HEK293 (cell line): ENCODE data around the gene RANBP10.

Source experiments
- IKZF3 ChIP-seq: fragments of 450-650 bp; IDR thresholded peaks from 2 replicates; pipeline ENCODE4 v1.5.0; 2018; ENCODE audit warnings: missing biosample characterization, mild to moderate bottlenecking, missing genetic modification characterization, moderate library complexity
- KLF7 ChIP-seq: fragments of 450-650 bp; formaldehyde crosslinking; IDR thresholded peaks from 2 replicates; pipeline ENCODE4 v1.5.1; 2016; ENCODE audit warnings: missing biosample characterization, missing genetic modification characterization, borderline replicate concordance
- KLF8 ChIP-seq: fragments of 450-650 bp; formaldehyde crosslinking; IDR thresholded peaks from 2 replicates; pipeline ENCODE4 v1.5.1; 2016; ENCODE audit warnings: missing biosample characterization, missing genetic modification characterization
- OVOL3 ChIP-seq: fragments of 450-650 bp; formaldehyde crosslinking; IDR thresholded peaks from 2 replicates; pipeline ENCODE4 v1.5.1; 2016; ENCODE audit warnings: missing biosample characterization, missing genetic modification characterization
- PATZ1 ChIP-seq: fragments of 450-650 bp; formaldehyde crosslinking; IDR thresholded peaks from 2 replicates; pipeline ENCODE4 v1.5.1; 2016; ENCODE audit warnings: missing biosample characterization, missing genetic modification characterization
- PRDM10 ChIP-seq: fragments of 450-650 bp; formaldehyde crosslinking; IDR thresholded peaks from 2 replicates; pipeline ENCODE4 v1.5.1; 2016; ENCODE audit warnings: missing biosample characterization, missing genetic modification characterization
- PRDM6 ChIP-seq: fragments of 450-650 bp; formaldehyde crosslinking; IDR thresholded peaks from 2 replicates; pipeline ENCODE4 v1.5.1; 2017; ENCODE audit warnings: missing biosample characterization, missing genetic modification characterization
- RBAK ChIP-seq: fragments of 450-650 bp; formaldehyde crosslinking; IDR thresholded peaks from 2 replicates; pipeline ENCODE4 v1.5.1; 2016; ENCODE audit warnings: missing biosample characterization, missing genetic modification characterization
- SP2 ChIP-seq: fragments of 450-650 bp; formaldehyde crosslinking; IDR thresholded peaks from 2 replicates; pipeline ENCODE4 v1.5.1; 2016; ENCODE audit warnings: missing biosample characterization, missing genetic modification characterization
- ZBTB20 ChIP-seq: fragments of 450-650 bp; formaldehyde crosslinking; IDR thresholded peaks from 2 replicates; pipeline ENCODE4 v1.5.1; 2016; ENCODE audit warnings: missing biosample characterization, missing genetic modification characterization
- ZBTB6 ChIP-seq: fragments of 450-650 bp; formaldehyde crosslinking; IDR thresholded peaks from 2 replicates; pipeline ENCODE4 v1.5.1; 2017; ENCODE audit warnings: missing biosample characterization, missing genetic modification characterization
- ZFP41 ChIP-seq: fragments of 450-650 bp; formaldehyde crosslinking; IDR thresholded peaks from 2 replicates; pipeline ENCODE4 v1.5.1; 2016; ENCODE audit warnings: missing biosample characterization, missing genetic modification characterization, borderline replicate concordance
- ZFP69B ChIP-seq: fragments of 450-650 bp; formaldehyde crosslinking; IDR thresholded peaks from 2 replicates; pipeline ENCODE4 v1.5.1; 2016; ENCODE audit warnings: missing biosample characterization, missing genetic modification characterization
- ZIC2 ChIP-seq: fragments of 450-650 bp; formaldehyde crosslinking; IDR thresholded peaks from 2 replicates; pipeline ENCODE4 v1.5.1; 2016; ENCODE audit warnings: missing biosample characterization, missing genetic modification characterization
- ZNF114 ChIP-seq: fragments of 450-650 bp; formaldehyde crosslinking; IDR thresholded peaks from 2 replicates; pipeline ENCODE4 v1.5.0; 2017; ENCODE audit warnings: missing biosample characterization, missing genetic modification characterization
- ZNF121 ChIP-seq: fragments of 450-650 bp; formaldehyde crosslinking; IDR thresholded peaks from 2 replicates; pipeline ENCODE4 v1.5.1; 2016; ENCODE audit warnings: missing biosample characterization, missing genetic modification characterization
- ZNF138 ChIP-seq: fragments of 450-650 bp; formaldehyde crosslinking; IDR thresholded peaks from 2 replicates; pipeline ENCODE4 v1.5.1; 2016; ENCODE audit warnings: missing biosample characterization, missing genetic modification characterization, borderline replicate concordance
- ZNF174 ChIP-seq: fragments of 450-650 bp; formaldehyde crosslinking; IDR thresholded peaks from 2 replicates; pipeline ENCODE4 v1.5.0; 2017; ENCODE audit warnings: missing biosample characterization, mild to moderate bottlenecking, missing genetic modification characterization
- ZNF18 ChIP-seq: fragments of 450-650 bp; formaldehyde crosslinking; IDR thresholded peaks from 2 replicates; pipeline ENCODE4 v1.5.1; 2016; ENCODE audit warnings: missing biosample characterization, missing genetic modification characterization
- ZNF24 ChIP-seq: fragments of 450-650 bp; formaldehyde crosslinking; IDR thresholded peaks from 2 replicates; pipeline ENCODE4 v1.5.1; 2016; ENCODE audit warnings: missing biosample characterization, missing genetic modification characterization
- ZNF274 ChIP-seq, 2 experiments: fragments of 200-500 bp in 1 of 2; fragments of 450-650 bp in 1 of 2; sonication (Bioruptor generic) in 1 of 2; formaldehyde crosslinking in 1 of 2; IDR thresholded peaks; 2 replicates each; pipeline versions ENCODE4 v1.5.1 to v1.6.1; 2014 to 2016; ENCODE audit warnings: borderline replicate concordance in 1 of 2, inconsistent platforms in 1 of 2, low read length in 1 of 2, missing biosample characterization in 1 of 2, missing genetic modification characterization in 1 of 2
- ZNF341 ChIP-seq: fragments of 450-650 bp; formaldehyde crosslinking; IDR thresholded peaks from 2 replicates; pipeline ENCODE4; 2016; ENCODE audit warnings: low read depth, missing biosample characterization, missing genetic modification characterization
- ZNF354C ChIP-seq: fragments of 450-650 bp; formaldehyde crosslinking; IDR thresholded peaks from 2 replicates; pipeline ENCODE4 v1.5.1; 2016; ENCODE audit warnings: missing biosample characterization, missing genetic modification characterization, low read depth, borderline replicate concordance
- ZNF37A ChIP-seq: fragments of 450-650 bp; IDR thresholded peaks from 2 replicates; pipeline ENCODE4 v1.5.1; 2018; ENCODE audit warnings: missing biosample characterization, missing genetic modification characterization
- ZNF514 ChIP-seq: fragments of 450-650 bp; formaldehyde crosslinking; IDR thresholded peaks from 2 replicates; pipeline ENCODE4 v1.5.1; 2016; ENCODE audit warnings: missing biosample characterization, missing genetic modification characterization
- ZNF555 ChIP-seq: fragments of 450-650 bp; formaldehyde crosslinking; conservative IDR thresholded peaks from 2 replicates; pipeline ENCODE4 v1.5.1; 2017; ENCODE audit warnings: missing biosample characterization, mild to moderate bottlenecking, missing genetic modification characterization, inconsistent platforms
- ZNF670 ChIP-seq: fragments of 450-650 bp; formaldehyde crosslinking; IDR thresholded peaks from 2 replicates; pipeline ENCODE4 v1.5.1; 2016; ENCODE audit warnings: missing biosample characterization, missing genetic modification characterization, low read depth
- ZNF776 ChIP-seq: fragments of 450-650 bp; formaldehyde crosslinking; IDR thresholded peaks from 2 replicates; pipeline ENCODE4 v1.5.0; 2017; ENCODE audit warnings: missing biosample characterization, missing genetic modification characterization, borderline replicate concordance

The RANBP10 gene

GRCh38 chr16:67847064-67847861, 40.9 kb upstream of the RANBP10 start, which contains the start of gene CENPT (continued):
- peak; percentile 43; the same call in 1 of the 2 replicates for TF ChIP-seq PATZ1 (tag by site-specific recombination)
- no peak for TF ChIP-seq ZBTB6
- no peak for TF ChIP-seq ZNF114 (tag by site-specific recombination)
- no peak for TF ChIP-seq ZNF341 (tag by site-specific recombination)
- TF ChIP-seq ZNF274 (IDR thresholded peaks at IDR 0.05; ENCODE audit: low read length), result no peak
- TF ChIP-seq ZNF274 (tag by site-specific recombination; IDR thresholded peaks at IDR 0.05; ENCODE audit: borderline replicate concordance), result no peak
- no peak for TF ChIP-seq ZNF670 (tag by site-specific recombination)
- TF ChIP-seq ZNF776, result no peak
- no peak for TF ChIP-seq OVOL3 (tag by site-specific recombination)
- no peak for TF ChIP-seq ZFP69B
- 0 out of 2 replicates have a peak, but pooled peaks have one; percentile 55 for TF ChIP-seq ZBTB20 (tag by site-specific recombination)
- 0 out of 2 replicates have a peak, but pooled peaks have one; percentile 25 for TF ChIP-seq PRDM10
- no peak for TF ChIP-seq ZNF138
- TF ChIP-seq IKZF3 (tag by site-specific recombination), result no peak
- TF ChIP-seq ZNF354C (tag by site-specific recombination), result no peak
- TF ChIP-seq ZNF555 (tag by site-specific recombination), result no peak
- TF ChIP-seq ZNF121 (tag by site-specific recombination), result no peak
- TF ChIP-seq ZNF18 (tag by site-specific recombination), result no peak
- TF ChIP-seq RBAK (tag by site-specific recombination), result no peak
- TF ChIP-seq ZNF24 (tag by site-specific recombination), result no peak
- no peak for TF ChIP-seq ZIC2 (tag by site-specific recombination)
- no peak for TF ChIP-seq ZFP41 (tag by site-specific recombination)
- TF ChIP-seq SP2 (tag by site-specific recombination), result peak; percentile 53
- peak; percentile 55 for TF ChIP-seq KLF8 (tag by site-specific recombination)
- no peak for TF ChIP-seq ZNF514 (tag by site-specific recombination)
- peak; percentile 57; the same call in 1 of the 2 replicates for TF ChIP-seq KLF7 (tag by site-specific recombination)
- TF ChIP-seq ZNF37A (tag by site-specific recombination), result no peak
- no peak for TF ChIP-seq PRDM6
- TF ChIP-seq ZNF174 (tag by site-specific recombination), result no peak
